ENCODE data around the gene MEP1A.
"Not testable (repeated sequence)": the region's sequence is repeated elsewhere in the genome, so short reads cannot be mapped to it uniquely, and the experiment has no call there.

Gene MEP1A

GRCh38 chr6:46832816-46833215 lies 39.6 kb downstream of the MEP1A start:
- no peak for TF ChIP-seq CTCF (IDR thresholded peaks at IDR 0.05; ENCODE audit: borderline replicate concordance, control extremely low read depth, extremely low read depth, insufficient read depth, missing control alignments)
- no peak for DNase-seq (ENCODE audit: low spot score)
- in situ Hi-C loops (cut with MboI; ENCODE audit: low sequenced_read_pairs, unreplicated experiment): no loop called here

GRCh38 chr6:46834257-46834916 lies 41.2 kb downstream of the MEP1A start:
- DNase-seq (ENCODE audit: low spot score); in situ Hi-C loops (cut with MboI; ENCODE audit: low sequenced_read_pairs, unreplicated experiment): not testable (repeated sequence)

- in situ Hi-C loops (cut with MboI; ENCODE audit: low sequenced_read_pairs, unreplicated experiment); DNase-seq (ENCODE audit: low spot score): not testable (repeated sequence)
Observed at GRCh38 chr6:46834991-46835390, 41.8 kb downstream of the MEP1A start.

- no peak for DNase-seq (ENCODE audit: low spot score)
- TF ChIP-seq CTCF (IDR thresholded peaks at IDR 0.05; ENCODE audit: borderline replicate concordance, control extremely low read depth, extremely low read depth, insufficient read depth, missing control alignments): no peak
- in situ Hi-C loops (cut with MboI; ENCODE audit: low sequenced_read_pairs, unreplicated experiment): no loop called here
Observed at GRCh38 chr6:46838033-46838432, 44.8 kb downstream of the MEP1A start.

GRCh38 chr6:46842252-46842846 lies 49.2 kb downstream of the MEP1A start:
- DNase-seq (ENCODE audit: low spot score); in situ Hi-C loops (cut with MboI; ENCODE audit: low sequenced_read_pairs, unreplicated experiment): not testable (repeated sequence)

GRCh38 chr6:46845126-46845525 lies 51.9 kb downstream of the MEP1A start:
- in situ Hi-C loops (cut with MboI; ENCODE audit: low sequenced_read_pairs, unreplicated experiment): no loop called here
- no peak for TF ChIP-seq CTCF (IDR thresholded peaks at IDR 0.05; ENCODE audit: borderline replicate concordance, control extremely low read depth, extremely low read depth, insufficient read depth, missing control alignments)
- DNase-seq (ENCODE audit: low spot score): no peak

- peak; percentile 76 for DNase-seq (ENCODE audit: low spot score)
- in situ Hi-C loops (cut with MboI; ENCODE audit: low sequenced_read_pairs, unreplicated experiment): no loop called here
Observed at GRCh38 chr6:46848684-46849360, 55.6 kb downstream of the MEP1A start.

More at GRCh38 chr6:46848684-46849360, 55.6 kb downstream of the MEP1A start:
- TF ChIP-seq CTCF (IDR thresholded peaks at IDR 0.05; ENCODE audit: borderline replicate concordance, control extremely low read depth, extremely low read depth, insufficient read depth, missing control alignments): peak; percentile 95

All from GM13976 (cell line).